OCI-LY7 (cell line): Measurements from ENCODE around the gene GCH1. TPM values are rescaled to one million over a fixed set of nuclear protein-coding genes. Genes with fewer than 3 reads are reported as not detected.
"Not testable (repeated sequence)": the region's sequence is repeated elsewhere in the genome, so short reads cannot be mapped to it uniquely, and the experiment has no call there.

ENCODE experiments used
- BruUV-seq: library from RNA; stranded (reverse); fragments of 400-500 nt; replicated peaks from 2 replicates; lab custom pipeline; 2021; lab: Mats Ljungman, UMichigan
- CTCF ChIA-PET: fragments of 300-600 bp; sonication (Branson Sonifier 250); formaldehyde crosslinking; loops from one replicate; lab custom pipeline; 2022; ENCODE audit warnings: antibody characterized with exemption; ENCODE audit not compliant: unreplicated experiment; lab: Charles Lee
- POLR2A ChIA-PET: fragments of 300-600 bp; sonication (Branson Sonifier 250); formaldehyde crosslinking; loops from one replicate; lab custom pipeline; 2022; ENCODE audit warnings: antibody characterized with exemption; lab: Charles Lee
- DNase-seq: peaks from one replicate; pipeline ENCODE4 v3.0.0-alpha.2; 2015; ENCODE audit warnings: low spot score
- H2AFZ ChIP-seq: fragments of 200-600 bp; sonication (generic), shearing (Covaris generic); 2 replicates; pipeline ENCODE4 v1.6.1; 2014; ENCODE audit warnings: mild to moderate bottlenecking, antibody characterized with exemption, low read length, moderate library complexity
- H3K27ac ChIP-seq: fragments of 200-600 bp; sonication (generic); 2 replicates; pipeline ENCODE4 v1.5.1; 2014; ENCODE audit warnings: mixed run types, low read depth, mild to moderate bottlenecking, moderate library complexity, low read length, inconsistent platforms; ENCODE audit not compliant: poor library complexity, severe bottlenecking
- H3K36me3 ChIP-seq: fragments of 200-600 bp; sonication (generic); 2 replicates; pipeline ENCODE4 v1.6.1; 2014; ENCODE audit warnings: mild to moderate bottlenecking, antibody characterized with exemption, low read length, moderate library complexity, mixed read lengths; ENCODE audit not compliant: insufficient read depth
- H3K4me1 ChIP-seq: fragments of 200-600 bp; sonication (generic); 2 replicates; pipeline ENCODE4 v1.5.1; 2014; ENCODE audit warnings: mild to moderate bottlenecking, low read length; ENCODE audit not compliant: insufficient read depth, poor library complexity, severe bottlenecking
- H3K4me2 ChIP-seq: fragments of 200-600 bp; sonication (generic); 2 replicates; pipeline ENCODE4 v1.6.1; 2014; ENCODE audit warnings: mild to moderate bottlenecking, low read length
- H3K4me3 ChIP-seq: fragments of 200-600 bp; sonication (generic); 2 replicates; pipeline ENCODE4 v1.5.1; 2014; ENCODE audit warnings: mild to moderate bottlenecking, low read depth, low read length; ENCODE audit not compliant: poor library complexity, severe bottlenecking
- H3K79me2 ChIP-seq: fragments of 200-600 bp; sonication (generic); 2 replicates; pipeline ENCODE4 v1.6.1; 2016; ENCODE audit warnings: low read depth, mild to moderate bottlenecking, low read length, moderate library complexity, mixed read lengths; ENCODE audit not compliant: insufficient read depth
- H3K9me2 ChIP-seq: fragments of 200-600 bp; sonication (generic); 2 replicates; pipeline ENCODE4 v1.6.1; 2016; ENCODE audit warnings: mild to moderate bottlenecking, low read length, mixed read lengths; ENCODE audit not compliant: insufficient read depth
- H3K9me3 ChIP-seq: fragments of 200-600 bp; sonication (generic); 2 replicates; pipeline ENCODE4 v1.6.1; 2014; ENCODE audit warnings: mild to moderate bottlenecking, mixed run types, low read length, mixed read lengths
- H4K20me1 ChIP-seq: fragments of 200-600 bp; sonication (generic); 2 replicates; pipeline ENCODE4 v1.6.1; 2014; ENCODE audit warnings: mild to moderate bottlenecking, antibody characterized with exemption, low read length, moderate library complexity, mixed read lengths; ENCODE audit not compliant: insufficient read depth
- EZH2phosphoT487 ChIP-seq: fragments of 200-600 bp; sonication (generic); IDR thresholded peaks from 2 replicates; pipeline ENCODE4 v1.6.1; 2018; ENCODE audit warnings: low read depth, borderline replicate concordance, mild to moderate bottlenecking, mixed run types, antibody characterized with exemption, low read length, moderate library complexity, mixed read lengths
- intact Hi-C: fragments of 100-400 bp; cut with micrococcal nuclease; formaldehyde crosslinking; loops from one replicate; pipeline ENCODE4 v1.10.0; 2022; ENCODE audit not compliant: unreplicated experiment
- total RNA-seq, 2 experiments: library from RNA; depleted of rRNA in 1 of 2; stranded (reverse); fragments of >200 nt in 1 of 2; shearing (Covaris generic) in 1 of 2; gene quantifications; 2 replicates each; pipeline ENCODE4 v1.2.3, GENCODE V29; 2014 to 2022
- TF ChIP-seq, protein P1 (sequence below): fragments of 200-600 bp; sonication (generic); conservative IDR thresholded peaks from 2 replicates; pipeline ENCODE4 v1.5.1; 2014; ENCODE audit warnings: mild to moderate bottlenecking, antibody characterized with exemption, low read length, moderate library complexity, mixed read lengths

GCH1 gene
- total RNA-seq, 2 experiments from 2014 or later, result 14.7 to 22.5 TPM

GRCh38 chr14:54929556-54929955 lies 26.9 kb upstream of the GCH1 start:
- Histone ChIP-seq H3K9me2 (no peaks in the 10 kb centered on the region), H2AFZ (no peak overlapping the region), H3K4me3 (no peak overlapping the region), H3K9me3 (no peaks in the 10 kb centered on the region), H3K27ac (no peak overlapping the region), H3K4me1 (no peaks in the 10 kb centered on the region), H4K20me1 (no peaks in the 10 kb centered on the region), H3K36me3 (no peaks in the 10 kb centered on the region), H3K79me2 (no peaks in the 10 kb centered on the region), H3K4me2 (no peak overlapping the region)
- no peak for TF ChIP-seq EZH2phosphoT487
- TF ChIP-seq, protein P1, sequence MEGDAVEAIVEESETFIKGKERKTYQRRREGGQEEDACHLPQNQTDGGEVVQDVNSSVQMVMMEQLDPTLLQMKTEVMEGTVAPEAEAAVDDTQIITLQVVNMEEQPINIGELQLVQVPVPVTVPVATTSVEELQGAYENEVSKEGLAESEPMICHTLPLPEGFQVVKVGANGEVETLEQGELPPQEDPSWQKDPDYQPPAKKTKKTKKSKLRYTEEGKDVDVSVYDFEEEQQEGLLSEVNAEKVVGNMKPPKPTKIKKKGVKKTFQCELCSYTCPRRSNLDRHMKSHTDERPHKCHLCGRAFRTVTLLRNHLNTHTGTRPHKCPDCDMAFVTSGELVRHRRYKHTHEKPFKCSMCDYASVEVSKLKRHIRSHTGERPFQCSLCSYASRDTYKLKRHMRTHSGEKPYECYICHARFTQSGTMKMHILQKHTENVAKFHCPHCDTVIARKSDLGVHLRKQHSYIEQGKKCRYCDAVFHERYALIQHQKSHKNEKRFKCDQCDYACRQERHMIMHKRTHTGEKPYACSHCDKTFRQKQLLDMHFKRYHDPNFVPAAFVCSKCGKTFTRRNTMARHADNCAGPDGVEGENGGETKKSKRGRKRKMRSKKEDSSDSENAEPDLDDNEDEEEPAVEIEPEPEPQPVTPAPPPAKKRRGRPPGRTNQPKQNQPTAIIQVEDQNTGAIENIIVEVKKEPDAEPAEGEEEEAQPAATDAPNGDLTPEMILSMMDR, result no peak
- no peak for DNase-seq
- ChIA-PET CTCF (no interaction called here), POLR2A (no interaction called here)
- intact Hi-C loops, result no loop called here
- no TSS peak for BruUV-seq

GRCh38 chr14:54928216-54928615 lies 25.6 kb upstream of the GCH1 start:
- Histone ChIP-seq H3K4me2 (no peak overlapping the region), H3K36me3 (no peaks in the 10 kb centered on the region), H3K4me1 (no peaks in the 10 kb centered on the region), H3K27ac (no peak overlapping the region), H2AFZ (no peak overlapping the region), H3K9me2 (no peaks in the 10 kb centered on the region), H3K4me3 (no peak overlapping the region), H4K20me1 (no peaks in the 10 kb centered on the region), H3K9me3 (no peaks in the 10 kb centered on the region), H3K79me2 (no peaks in the 10 kb centered on the region)
- POLR2A ChIA-PET, result no interaction called here
- TF ChIP-seq, protein P1, result no peak
- TF ChIP-seq EZH2phosphoT487, result no peak
- no TSS peak for BruUV-seq
- intact Hi-C loops, result no loop called here
- no peak for DNase-seq
- CTCF ChIA-PET, result no interaction called here

DNA sequence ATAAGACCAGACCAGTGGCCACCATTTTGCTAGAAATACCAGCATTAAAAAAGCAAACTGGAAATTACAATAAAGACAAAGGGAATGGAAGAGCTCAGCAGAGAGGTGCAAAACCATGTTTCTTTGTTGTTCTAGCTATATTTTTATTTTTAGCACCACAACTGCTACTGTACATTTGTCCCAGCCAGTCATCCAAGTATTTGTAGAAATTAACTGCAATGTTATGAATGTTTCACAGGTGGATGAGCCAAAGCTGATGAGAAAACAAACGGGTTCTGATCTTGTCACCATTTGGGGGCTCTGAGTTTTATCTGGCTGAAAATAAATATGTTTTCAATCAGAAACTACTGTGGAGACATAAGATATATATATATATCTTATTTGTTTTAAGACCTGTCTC lies 24.9 kb upstream of the GCH1 start:
- intact Hi-C loops, result no loop called here
- Histone ChIP-seq H2AFZ (no peak overlapping the region), H3K27ac (no peak overlapping the region), H3K4me2 (no peak overlapping the region), H3K36me3 (no peaks in the 10 kb centered on the region), H3K4me1 (no peaks in the 10 kb centered on the region), H3K79me2 (no peaks in the 10 kb centered on the region), H4K20me1 (no peaks in the 10 kb centered on the region), H3K9me2 (no peaks in the 10 kb centered on the region), H3K9me3 (no peaks in the 10 kb centered on the region), H3K4me3 (no peak overlapping the region)
- no TSS peak for BruUV-seq
- TF ChIP-seq, protein P1, result no peak
- TF ChIP-seq EZH2phosphoT487, result no peak
- ChIA-PET POLR2A (interaction anchor here (0.7 kb wide), 2 partner anchors 33 to 53 kb away, joined by 3 read pairs; no protein-coding TSS in a partner anchor), CTCF (no interaction called here)
- DNase-seq, result no peak

DNA sequence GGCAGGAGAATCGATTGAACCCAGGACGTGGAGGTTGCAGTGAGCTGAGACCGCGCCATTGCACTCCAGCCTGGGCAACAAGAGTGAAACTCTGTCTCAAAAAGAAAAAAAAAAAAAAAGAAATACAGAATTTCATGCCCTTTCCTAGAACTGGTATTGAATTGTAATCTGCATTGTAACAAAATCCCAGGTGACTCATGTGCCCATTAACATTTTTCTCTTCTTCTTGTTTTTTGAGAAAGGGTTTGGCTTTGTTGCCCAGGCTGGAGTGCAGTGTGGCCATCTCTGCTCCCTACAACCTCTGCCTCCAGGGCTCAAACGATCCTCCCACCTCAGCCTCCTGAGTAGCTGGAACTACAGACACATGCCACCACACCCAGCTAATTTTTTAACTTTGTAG lies 23.9 kb upstream of the GCH1 start:
- H4K20me1 ChIP-seq, H3K4me1 ChIP-seq, intact Hi-C loops, H3K4me3 ChIP-seq, H3K4me2 ChIP-seq, H3K9me2 ChIP-seq, CTCF ChIA-PET, H2AFZ ChIP-seq, H3K79me2 ChIP-seq, H3K27ac ChIP-seq, H3K36me3 ChIP-seq, H3K9me3 ChIP-seq, DNase-seq, BruUV-seq: not testable (repeated sequence)
- POLR2A ChIA-PET, result interaction anchor here (1.0 kb wide), 1 partner anchor 24 kb away, joined by 3 read pairs; the partner anchor contains the start of gene GCH1
